ENCODE measurements around the gene NUP210. TPM values are rescaled to one million over a fixed set of nuclear protein-coding genes. Genes with fewer than 3 reads are reported as not detected.

NUP210 gene
- polyA plus RNA-seq, 1 of the 3 experiments (the other 2 are of a cell fraction), result 1.8 TPM

GRCh38 chr3:13358643-13359042, 61.5 kb downstream of the NUP210 start:
- Histone ChIP-seq H3K27ac (ENCODE audit: low read depth in 2 of 2, low read length in 1 of 2) (no peak overlapping the region), H3K27me3 (ENCODE audit: insufficient read depth) (no peaks in the 10 kb centered on the region), H3K4me1 (ENCODE audit: control insufficient read depth in 1 of 2, insufficient read depth in 2 of 2, low read depth in 1 of 2, low read length in 1 of 2) (no peaks in the 10 kb centered on the region), H4K20me1 (ENCODE audit: insufficient read depth) (no peaks in the 10 kb centered on the region), H3K4me3 (ENCODE audit: low read depth in 2 of 2, low read length in 1 of 2) (no peak overlapping the region), H3K4me2 (no peak overlapping the region), H3K9ac (no peak overlapping the region), H3K9me2 (no peaks in the 10 kb centered on the region), H3F3A (replicated peaks; ENCODE audit: insufficient read depth) (no peaks in the 10 kb centered on the region), H2AFZ (ENCODE audit: low read depth) (no peak overlapping the region), H3K79me2 (ENCODE audit: insufficient read depth) (no peaks in the 10 kb centered on the region), H3K36me3 (replicated peaks in 1 of 2; ENCODE audit: control insufficient read depth in 1 of 2, insufficient read depth in 2 of 2, low read length in 1 of 2) (peaks cover 0 to 5% of the 10 kb centered on the region in 2 experiments), H3K9me3 (no peaks in the 10 kb centered on the region)
- ChIA-PET POLR2A (no interaction called here), CTCF (no interaction called here)
- TF ChIP-seq TCF12 (IDR thresholded peaks at IDR 0.05), result no peak
- TF ChIP-seq EZH2phosphoT487 (IDR thresholded peaks at IDR 0.05; ENCODE audit: borderline replicate concordance, low read depth), result no peak
- no peak for TF ChIP-seq RXRA (IDR thresholded peaks at IDR 0.05; ENCODE audit: borderline replicate concordance, low read depth)
- no peak for TF ChIP-seq ELF1 (IDR thresholded peaks at IDR 0.05)
- TF ChIP-seq, protein P1, sequence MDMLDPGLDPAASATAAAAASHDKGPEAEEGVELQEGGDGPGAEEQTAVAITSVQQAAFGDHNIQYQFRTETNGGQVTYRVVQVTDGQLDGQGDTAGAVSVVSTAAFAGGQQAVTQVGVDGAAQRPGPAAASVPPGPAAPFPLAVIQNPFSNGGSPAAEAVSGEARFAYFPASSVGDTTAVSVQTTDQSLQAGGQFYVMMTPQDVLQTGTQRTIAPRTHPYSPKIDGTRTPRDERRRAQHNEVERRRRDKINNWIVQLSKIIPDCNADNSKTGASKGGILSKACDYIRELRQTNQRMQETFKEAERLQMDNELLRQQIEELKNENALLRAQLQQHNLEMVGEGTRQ (IDR thresholded peaks at IDR 0.05; ENCODE audit: borderline replicate concordance, low read depth, low read length), result no peak
- TF ChIP-seq RFX5 (IDR thresholded peaks at IDR 0.05; ENCODE audit: low read length), result no peak
- TF ChIP-seq, protein P2, sequence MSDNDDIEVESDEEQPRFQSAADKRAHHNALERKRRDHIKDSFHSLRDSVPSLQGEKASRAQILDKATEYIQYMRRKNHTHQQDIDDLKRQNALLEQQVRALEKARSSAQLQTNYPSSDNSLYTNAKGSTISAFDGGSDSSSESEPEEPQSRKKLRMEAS (IDR thresholded peaks at IDR 0.05; ENCODE audit: low read depth), result no peak
- 66% methylated on average over 5 of the region's 7 CpGs for WGBS (ENCODE audit: low lambda C conversion rate)
- DNase-seq, result no peak

DNA sequence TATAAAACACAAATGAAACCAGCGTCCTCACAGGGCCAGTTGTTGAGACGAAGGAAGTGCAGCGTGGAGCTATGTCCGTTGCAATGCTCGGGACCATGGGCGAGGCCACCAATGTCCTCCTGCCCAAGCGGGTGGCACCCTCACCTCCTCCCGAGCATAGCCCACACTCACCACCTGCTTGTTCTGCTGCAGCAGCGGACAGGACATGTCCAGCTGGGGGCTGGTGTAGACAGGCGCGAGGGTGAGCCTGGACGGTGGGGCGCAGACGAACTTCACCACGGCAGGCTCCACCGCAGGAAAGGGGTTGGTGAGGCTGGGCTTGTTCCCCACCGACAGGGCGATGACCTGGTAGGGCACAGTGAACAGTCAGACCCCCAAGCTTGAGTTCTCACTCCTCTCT, 62.1 kb downstream of the NUP210 start:
- CTCF ChIA-PET, result no interaction called here
- no peaks in the 10 kb centered on the region for H4K20me1 ChIP-seq (ENCODE audit: insufficient read depth)
- POLR2A ChIA-PET, result no interaction called here

More for the DNA sequence above, 62.1 kb downstream of the NUP210 start:
- Histone ChIP-seq H3F3A (replicated peaks; ENCODE audit: insufficient read depth) (no peaks in the 10 kb centered on the region), H3K9ac (no peak overlapping the region), H3K9me2 (no peaks in the 10 kb centered on the region), H3K4me1 (ENCODE audit: control insufficient read depth in 1 of 2, insufficient read depth in 2 of 2, low read depth in 1 of 2, low read length in 1 of 2) (no peaks in the 10 kb centered on the region), H2AFZ (ENCODE audit: low read depth) (no peak overlapping the region), H3K27ac (ENCODE audit: low read depth in 2 of 2, low read length in 1 of 2) (no peak overlapping the region), H3K79me2 (ENCODE audit: insufficient read depth) (no peaks in the 10 kb centered on the region), H3K36me3 (replicated peaks in 1 of 2; ENCODE audit: control insufficient read depth in 1 of 2, insufficient read depth in 2 of 2, low read length in 1 of 2) (no peaks in the 10 kb centered on the region), H3K4me2 (no peak overlapping the region), H3K4me3 (ENCODE audit: low read depth in 2 of 2, low read length in 1 of 2) (no peak overlapping the region), H3K27me3 (ENCODE audit: insufficient read depth) (no peaks in the 10 kb centered on the region), H3K9me3 (no peaks in the 10 kb centered on the region)
- 80% methylated on average over 11 of the region's 18 CpGs for WGBS (ENCODE audit: low lambda C conversion rate)
- TF ChIP-seq PBX3 (IDR thresholded peaks at IDR 0.05) (no peak), SIN3A (IDR thresholded peaks at IDR 0.05; ENCODE audit: borderline replicate concordance, low read depth, low read length) (no peak), ZBTB33 (IDR thresholded peaks at IDR 0.05; ENCODE audit: borderline replicate concordance, low read depth) (no peak), YY1 (IDR thresholded peaks at IDR 0.05; ENCODE audit: low read depth) (no peak), FOXM1 (IDR thresholded peaks at IDR 0.05; ENCODE audit: low read depth) (no peak), RCOR1 (IDR thresholded peaks at IDR 0.05; ENCODE audit: low read length) (no peak), GABPA (IDR thresholded peaks at IDR 0.05; ENCODE audit: low read depth) (no peak), GATA2 (CRISPR knock-in tag; IDR thresholded peaks at IDR 0.05) (no peak), NFIC (IDR thresholded peaks at IDR 0.05; ENCODE audit: borderline replicate concordance) (no peak), JUND (IDR thresholded peaks at IDR 0.05) (no peak), RFX5 (IDR thresholded peaks at IDR 0.05; ENCODE audit: low read length) (no peak), TAF1 (IDR thresholded peaks at IDR 0.05; ENCODE audit: borderline replicate concordance, low read depth, low read length) (no peak)
- TF ChIP-seq, protein P1 (IDR thresholded peaks at IDR 0.05; ENCODE audit: borderline replicate concordance, low read depth, low read length), result no peak
- TF ChIP-seq, protein P2 (IDR thresholded peaks at IDR 0.05; ENCODE audit: low read depth), result no peak
- DNase-seq, result no peak

Measured in SK-N-SH (cell line).